Breast epithelium (tissue), 3 donors: ENCODE results near the gene KAT2B.

Source experiments
- CTCF ChIP-seq, 3 donors: fragments of 450-650 bp; IDR thresholded peaks; one replicate each; pipeline ENCODE4 v1.5.1; 2016 to 2017; ENCODE audit warnings: antibody characterized with exemption in 3 of 3, mild to moderate bottlenecking in 3 of 3, moderate library complexity in 3 of 3
- POLR2A ChIP-seq: fragments of 450-650 bp; IDR thresholded peaks from one replicate; pipeline ENCODE4 v1.6.1; 2016; ENCODE audit warnings: antibody characterized with exemption, mild to moderate bottlenecking, moderate library complexity
- POLR2AphosphoS5 ChIP-seq, 3 donors: sonication (generic); formaldehyde crosslinking; IDR thresholded peaks; one replicate each; pipeline ENCODE4 v1.6.1; 2017; ENCODE audit warnings: antibody characterized with exemption in 3 of 3

GRCh38 chr3:20128358-20128757 is 88.1 kb downstream of the KAT2B start:
- no peak for TF ChIP-seq POLR2AphosphoS5 (IDR thresholded peaks at IDR 0.05)
- TF ChIP-seq CTCF (IDR thresholded peaks at IDR 0.05) = no peak
- TF ChIP-seq POLR2A = no peak
